Keratinocyte (primary cell): Measurements from ENCODE around the gene BAIAP2L2.

ENCODE experiments used
- CTCF ChIP-seq, 3 experiments: IDR thresholded peaks in 1 of 3; conservative IDR thresholded peaks in 1 of 3; optimal IDR thresholded peaks in 1 of 3; 2 replicates in 2 of 3; 3 replicates in 1 of 3; pipeline versions ENCODE3 to v1.5.1; 2011; ENCODE audit warnings: low read length in 3 of 3, mild to moderate bottlenecking in 3 of 3, moderate library complexity in 2 of 3, control low read depth in 1 of 3, inconsistent platforms in 1 of 3; ENCODE audit not compliant: insufficient read depth in 2 of 3; ENCODE audit errors: extremely low read depth in 1 of 3
- EZH2 ChIP-seq: IDR thresholded peaks from one replicate; pipeline ENCODE4 v1.6.1; 2012; ENCODE audit warnings: inconsistent platforms, mild to moderate bottlenecking, low read length, moderate library complexity

GRCh38 chr22:38135133-38135706 is 24.7 kb upstream of the BAIAP2L2 start:
- no peak for TF ChIP-seq CTCF (optimal IDR thresholded peaks at IDR 0.05 in 1 of 3, IDR thresholded peaks at IDR 0.05 in 1 of 3, conservative IDR thresholded peaks at IDR 0.05 in 1 of 3; ENCODE audit: extremely low read depth in 1 of 3, insufficient read depth in 2 of 3, low read length in 3 of 3)
- TF ChIP-seq EZH2, result no peak
